ENCODE results near the gene MYRIP. TPM values are rescaled to one million over a fixed set of nuclear protein-coding genes. Genes with fewer than 3 reads are reported as not detected.

Gene MYRIP
- total RNA-seq, 1 donor, result under 0.01 TPM

DNA sequence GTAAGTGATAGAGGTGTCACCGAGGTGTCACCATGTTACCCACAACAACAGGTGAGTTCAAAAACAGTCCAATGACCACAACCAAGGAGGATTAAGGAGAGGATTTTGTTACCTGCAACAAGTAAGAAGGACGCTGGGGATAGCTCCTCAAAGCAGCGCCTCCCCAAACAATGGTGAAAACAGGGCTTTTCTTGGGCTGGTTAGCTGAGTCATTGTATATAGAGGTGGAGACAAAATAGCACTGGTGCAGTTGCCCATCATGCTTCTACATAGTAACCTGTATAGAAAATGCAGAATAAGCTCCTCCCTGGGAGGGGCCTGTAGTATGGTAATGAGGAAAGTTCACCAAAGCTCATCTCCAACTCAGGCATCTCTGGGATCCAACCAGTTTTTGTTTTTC, 383.2 kb downstream of the MYRIP start:
- TF ChIP-seq, protein P1, sequence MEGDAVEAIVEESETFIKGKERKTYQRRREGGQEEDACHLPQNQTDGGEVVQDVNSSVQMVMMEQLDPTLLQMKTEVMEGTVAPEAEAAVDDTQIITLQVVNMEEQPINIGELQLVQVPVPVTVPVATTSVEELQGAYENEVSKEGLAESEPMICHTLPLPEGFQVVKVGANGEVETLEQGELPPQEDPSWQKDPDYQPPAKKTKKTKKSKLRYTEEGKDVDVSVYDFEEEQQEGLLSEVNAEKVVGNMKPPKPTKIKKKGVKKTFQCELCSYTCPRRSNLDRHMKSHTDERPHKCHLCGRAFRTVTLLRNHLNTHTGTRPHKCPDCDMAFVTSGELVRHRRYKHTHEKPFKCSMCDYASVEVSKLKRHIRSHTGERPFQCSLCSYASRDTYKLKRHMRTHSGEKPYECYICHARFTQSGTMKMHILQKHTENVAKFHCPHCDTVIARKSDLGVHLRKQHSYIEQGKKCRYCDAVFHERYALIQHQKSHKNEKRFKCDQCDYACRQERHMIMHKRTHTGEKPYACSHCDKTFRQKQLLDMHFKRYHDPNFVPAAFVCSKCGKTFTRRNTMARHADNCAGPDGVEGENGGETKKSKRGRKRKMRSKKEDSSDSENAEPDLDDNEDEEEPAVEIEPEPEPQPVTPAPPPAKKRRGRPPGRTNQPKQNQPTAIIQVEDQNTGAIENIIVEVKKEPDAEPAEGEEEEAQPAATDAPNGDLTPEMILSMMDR (IDR thresholded peaks at IDR 0.05; ENCODE audit: extremely low read depth, low read depth, low read length), result no peak
- Histone ChIP-seq H3K9me3 (ENCODE audit: low read depth, low read length) (no peaks in the 10 kb centered on the region), H3K27me3 (ENCODE audit: insufficient read depth, low read length) (no peaks in the 10 kb centered on the region)

DNA sequence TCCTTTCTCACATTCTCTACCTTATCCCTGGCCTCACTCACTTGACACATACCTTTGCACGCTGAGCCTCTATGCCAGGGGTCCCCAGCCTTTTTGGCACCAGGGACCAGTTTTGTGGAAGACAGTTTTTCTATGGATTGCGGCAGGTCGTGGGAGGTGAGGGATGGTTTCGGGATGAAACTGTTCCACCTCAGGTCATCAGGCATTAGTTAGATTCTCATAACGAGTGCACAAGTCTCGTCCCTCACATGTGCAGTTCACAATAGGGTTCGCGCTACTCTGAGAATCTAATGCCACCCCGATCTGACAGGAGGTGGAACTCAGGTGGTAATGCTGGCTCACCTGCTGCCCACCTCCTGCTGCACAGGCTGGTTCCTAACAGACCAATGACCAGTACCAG, 387.6 kb downstream of the MYRIP start:
- H3K4me3 ChIP-seq (ENCODE audit: insufficient read depth, low read length), result no peak overlapping the region
- H4K20me1 ChIP-seq (ENCODE audit: insufficient read depth, low read length), result no peaks in the 10 kb centered on the region
- TF ChIP-seq, protein P1 (IDR thresholded peaks at IDR 0.05; ENCODE audit: extremely low read depth, low read depth, low read length), result no peak
- H3K4me2 ChIP-seq (ENCODE audit: insufficient read depth, low read length), result no peak overlapping the region
- H3K27ac ChIP-seq (ENCODE audit: low read depth, low read length), result no peak overlapping the region
- H2AFZ ChIP-seq (ENCODE audit: low read length), result no peak overlapping the region
- H3K36me3 ChIP-seq (ENCODE audit: insufficient read depth, low read length), result no peaks in the 10 kb centered on the region
- DNase-seq (ENCODE audit: insufficient read length, low spot score, missing footprints), result no peak
- no peaks in the 10 kb centered on the region for H3K9me3 ChIP-seq (ENCODE audit: low read depth, low read length)
- no peaks in the 10 kb centered on the region for H3K79me2 ChIP-seq (ENCODE audit: insufficient read depth, low read length)
- H3K4me1 ChIP-seq (ENCODE audit: insufficient read depth, low read length), result no peaks in the 10 kb centered on the region
- no peaks in the 10 kb centered on the region for H3K27me3 ChIP-seq (ENCODE audit: insufficient read depth, low read length)

More for the DNA sequence above, 383.2 kb downstream of the MYRIP start:
- Histone ChIP-seq H3K36me3 (ENCODE audit: insufficient read depth, low read length) (no peaks in the 10 kb centered on the region), H2AFZ (ENCODE audit: low read length) (no peak overlapping the region), H4K20me1 (ENCODE audit: insufficient read depth, low read length) (no peaks in the 10 kb centered on the region), H3K79me2 (ENCODE audit: insufficient read depth, low read length) (no peaks in the 10 kb centered on the region), H3K4me3 (ENCODE audit: insufficient read depth, low read length) (no peak overlapping the region), H3K4me1 (ENCODE audit: insufficient read depth, low read length) (no peaks in the 10 kb centered on the region), H3K4me2 (ENCODE audit: insufficient read depth, low read length) (no peak overlapping the region), H3K27ac (ENCODE audit: low read depth, low read length) (no peak overlapping the region)
- DNase-seq (ENCODE audit: insufficient read length, low spot score, missing footprints), result no peak

DNA sequence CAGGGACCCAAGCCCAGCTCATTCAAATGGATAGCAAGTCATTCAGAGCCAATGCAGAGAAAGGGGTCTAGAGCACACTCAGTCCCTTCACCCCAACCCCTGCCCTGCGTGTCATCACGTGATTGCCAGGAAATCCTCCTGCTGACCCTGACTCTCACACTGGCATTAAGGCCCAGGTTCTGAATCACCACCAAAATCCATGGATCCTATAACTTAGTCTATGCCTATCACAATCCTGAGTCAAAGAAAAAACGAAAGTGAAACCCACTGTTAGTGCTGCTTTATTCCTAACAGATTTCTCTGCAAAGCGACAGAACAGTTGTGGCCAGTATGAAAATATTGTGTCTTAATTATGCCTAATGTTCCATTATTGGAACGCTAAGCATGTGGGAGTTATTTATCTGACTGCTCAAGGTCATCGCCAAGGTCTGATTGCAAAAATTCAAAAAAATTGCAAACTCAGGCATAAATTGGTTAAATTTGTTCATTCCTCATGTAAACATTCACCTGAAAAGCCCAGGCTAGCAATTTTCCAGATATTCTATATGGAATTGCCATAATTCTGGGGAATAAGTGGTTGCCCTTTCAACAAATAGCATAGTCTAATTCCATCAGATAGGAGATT, 391.4 kb downstream of the MYRIP start:
- Histone ChIP-seq H3K4me3 (ENCODE audit: insufficient read depth, low read length) (no peak overlapping the region), H4K20me1 (ENCODE audit: insufficient read depth, low read length) (no peaks in the 10 kb centered on the region), H3K27ac (ENCODE audit: low read depth, low read length) (no peak overlapping the region), H3K36me3 (ENCODE audit: insufficient read depth, low read length) (no peaks in the 10 kb centered on the region), H3K27me3 (ENCODE audit: insufficient read depth, low read length) (no peaks in the 10 kb centered on the region), H3K4me1 (ENCODE audit: insufficient read depth, low read length) (no peaks in the 10 kb centered on the region), H3K79me2 (ENCODE audit: insufficient read depth, low read length) (no peaks in the 10 kb centered on the region), H3K9me3 (ENCODE audit: low read depth, low read length) (no peaks in the 10 kb centered on the region), H3K4me2 (ENCODE audit: insufficient read depth, low read length) (peak overlapping the region; percentile 3), H2AFZ (ENCODE audit: low read length) (no peak overlapping the region)
- TF ChIP-seq, protein P1 (IDR thresholded peaks at IDR 0.05; ENCODE audit: extremely low read depth, low read depth, low read length), result no peak
- DNase-seq (ENCODE audit: insufficient read length, low spot score, missing footprints), result no peak

DNA sequence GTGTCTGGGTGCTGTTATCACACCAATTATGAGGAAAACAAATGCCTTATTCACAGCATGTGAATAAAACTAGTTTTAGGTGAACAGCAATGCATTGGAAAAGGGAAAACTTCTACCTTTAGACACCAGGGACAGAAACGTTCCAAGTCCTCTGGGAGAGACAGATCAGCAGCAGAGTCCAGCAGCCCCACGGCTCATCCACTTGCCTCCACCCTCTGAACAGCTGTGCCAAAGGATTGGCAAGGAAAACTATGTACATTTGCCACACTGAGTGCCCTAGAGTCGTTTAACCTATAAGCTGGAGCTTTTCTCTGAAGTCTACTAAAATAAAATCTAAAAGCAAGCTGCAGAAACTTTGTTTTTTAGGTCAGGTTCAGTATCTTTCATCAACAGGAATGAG, 392.4 kb downstream of the MYRIP start:
- no peak overlapping the region for H3K27ac ChIP-seq (ENCODE audit: low read depth, low read length)
- DNase-seq (ENCODE audit: insufficient read length, low spot score, missing footprints), result no peak

More for the DNA sequence above, 392.4 kb downstream of the MYRIP start:
- TF ChIP-seq, protein P1 (IDR thresholded peaks at IDR 0.05; ENCODE audit: extremely low read depth, low read depth, low read length), result no peak
- Histone ChIP-seq H2AFZ (ENCODE audit: low read length) (peak overlapping the region; percentile 53), H3K36me3 (ENCODE audit: insufficient read depth, low read length) (no peaks in the 10 kb centered on the region), H4K20me1 (ENCODE audit: insufficient read depth, low read length) (no peaks in the 10 kb centered on the region), H3K4me1 (ENCODE audit: insufficient read depth, low read length) (no peaks in the 10 kb centered on the region), H3K79me2 (ENCODE audit: insufficient read depth, low read length) (no peaks in the 10 kb centered on the region), H3K4me2 (ENCODE audit: insufficient read depth, low read length) (no peak overlapping the region), H3K9me3 (ENCODE audit: low read depth, low read length) (no peaks in the 10 kb centered on the region), H3K27me3 (ENCODE audit: insufficient read depth, low read length) (no peaks in the 10 kb centered on the region), H3K4me3 (ENCODE audit: insufficient read depth, low read length) (no peak overlapping the region)

All from osteoblast (primary cell).